Activated naive CD8-positive, alpha-beta T cell treated with anti-CD3 and anti-CD28 coated beads for 36 hours (primary cell): ENCODE results near the gene OR8D2. TPM values are rescaled to one million over a fixed set of nuclear protein-coding genes. Genes with fewer than 3 reads are reported as not detected.
"Not testable (repeated sequence)": the region's sequence is repeated elsewhere in the genome, so short reads cannot be mapped to it uniquely, and the experiment has no call there.

Source experiments
- DNase-seq: peaks from one replicate; pipeline ENCODE4 v3.0.0; 2021
- H3K27ac Mint-ChIP-seq: one replicate; pipeline ENCODE4 v1.8.0; 2022; ENCODE audit warnings: mild to moderate bottlenecking, moderate library complexity, mixed read lengths
- H3K27me3 Mint-ChIP-seq: one replicate; pipeline ENCODE4 v1.8.0; 2022; ENCODE audit warnings: mild to moderate bottlenecking, mixed read lengths
- H3K36me3 Mint-ChIP-seq: one replicate; pipeline ENCODE4 v1.8.0; 2021; ENCODE audit warnings: mild to moderate bottlenecking, mixed read lengths
- H3K4me1 Mint-ChIP-seq: one replicate; pipeline ENCODE4 v1.8.0; 2021; ENCODE audit warnings: mixed read lengths
- H3K4me3 Mint-ChIP-seq: one replicate; pipeline ENCODE4 v1.8.0; 2022; ENCODE audit warnings: mild to moderate bottlenecking, moderate library complexity, mixed read lengths
- H3K9me3 Mint-ChIP-seq: one replicate; pipeline ENCODE4 v1.8.0; 2022; ENCODE audit warnings: mixed read lengths
- total RNA-seq, 2 experiments: library from RNA; stranded (reverse); gene quantifications; one replicate each; pipeline ENCODE4 v1.2.3, GENCODE V29; 2021

The OR8D2 gene
- total RNA-seq, 2 experiments from 2014 or later, result not detected

DNA sequence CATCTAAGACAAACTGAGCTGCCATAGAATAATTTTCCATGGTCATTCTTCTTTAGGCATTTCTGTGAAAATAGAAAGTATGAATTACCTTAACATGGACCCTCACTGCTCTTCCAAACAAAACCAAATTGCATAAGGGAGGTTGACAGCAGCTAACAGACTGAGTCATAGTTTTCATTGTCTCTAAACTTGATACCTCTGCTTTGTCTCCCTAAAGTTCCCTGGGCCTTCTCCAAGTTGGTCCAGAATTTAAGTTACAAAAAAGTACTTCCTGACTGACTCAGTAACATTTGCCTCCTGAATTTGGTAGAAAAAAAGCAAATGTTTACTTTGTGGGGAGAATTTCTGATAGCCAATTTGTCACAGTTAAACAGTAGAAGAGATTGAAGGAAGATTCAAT lies 9.3 kb downstream of the OR8D2 start:
- Mint-ChIP-seq H3K9me3 (no peaks in the 10 kb centered on the region), H3K4me1 (no peaks in the 10 kb centered on the region), H3K27ac (no peak overlapping the region), H3K27me3 (peaks cover 8% of the 10 kb centered on the region), H3K4me3 (no peak overlapping the region), H3K36me3 (no peaks in the 10 kb centered on the region)
- no peak for DNase-seq

DNA sequence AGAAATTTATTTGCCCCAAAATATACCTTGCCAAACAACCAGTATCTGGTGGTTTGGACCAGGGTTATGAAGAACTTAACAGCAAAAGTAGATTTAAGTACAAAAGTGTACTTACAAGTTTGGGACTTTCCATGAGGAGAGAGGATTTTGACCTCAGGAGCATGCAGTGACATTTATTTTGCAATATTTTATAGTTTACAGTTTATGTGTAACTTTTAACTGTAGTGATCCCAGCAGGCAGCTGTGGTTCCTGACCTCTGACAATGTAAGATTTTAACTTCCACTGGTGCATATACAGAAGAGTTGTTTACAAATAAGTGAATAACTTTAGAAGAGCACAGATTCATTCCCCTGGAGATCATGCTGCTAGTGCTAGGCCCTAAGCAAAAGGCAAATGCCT lies 12.9 kb downstream of the OR8D2 start:
- Mint-ChIP-seq H3K36me3 (no peaks in the 10 kb centered on the region), H3K9me3 (no peaks in the 10 kb centered on the region), H3K4me1 (no peaks in the 10 kb centered on the region), H3K27me3 (peaks cover 12% of the 10 kb centered on the region), H3K4me3 (no peak overlapping the region), H3K27ac (no peak overlapping the region)
- DNase-seq, result no peak

DNA sequence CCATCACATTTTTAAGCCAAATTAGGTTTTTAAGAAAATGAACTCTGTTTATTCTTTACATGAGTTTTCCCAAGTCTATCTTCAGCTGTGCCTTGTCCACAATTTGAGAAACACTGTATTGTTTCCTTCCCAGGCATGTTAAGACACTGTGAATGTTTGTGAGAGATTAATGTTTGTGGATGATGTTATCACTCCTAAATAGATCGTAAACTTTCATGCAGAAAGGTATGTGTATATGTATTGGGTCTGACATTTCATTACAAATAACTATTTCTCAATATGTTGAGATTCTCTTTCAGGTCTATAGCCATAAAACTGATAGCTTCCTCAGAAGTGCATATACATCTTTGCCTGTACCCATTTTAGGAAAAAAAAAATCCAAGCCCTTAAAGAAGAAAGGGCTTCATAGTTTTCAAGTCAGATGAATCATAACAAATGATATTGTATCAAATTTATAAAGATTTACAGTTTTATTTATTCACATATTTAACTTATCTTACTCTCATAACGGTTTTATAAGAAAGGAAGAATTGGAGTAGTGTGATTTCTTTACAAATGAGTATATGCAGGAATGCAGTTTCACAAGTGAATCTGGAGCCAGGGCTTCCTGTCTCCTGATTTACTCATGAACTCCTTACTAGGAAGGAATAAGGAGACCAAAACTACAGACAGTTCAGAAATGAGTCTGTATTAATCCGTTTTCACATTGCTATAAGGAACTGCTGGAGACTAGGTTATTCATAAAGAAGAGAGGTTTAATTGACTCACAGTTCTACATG lies 17.5 kb downstream of the OR8D2 start:
- Mint-ChIP-seq H3K36me3 (no peaks in the 10 kb centered on the region), H3K27ac (no peak overlapping the region), H3K4me3 (no peak overlapping the region), H3K9me3 (peaks cover 1% of the 10 kb centered on the region), H3K4me1 (no peaks in the 10 kb centered on the region), H3K27me3 (peaks cover 12% of the 10 kb centered on the region)
- DNase-seq, result no peak

DNA sequence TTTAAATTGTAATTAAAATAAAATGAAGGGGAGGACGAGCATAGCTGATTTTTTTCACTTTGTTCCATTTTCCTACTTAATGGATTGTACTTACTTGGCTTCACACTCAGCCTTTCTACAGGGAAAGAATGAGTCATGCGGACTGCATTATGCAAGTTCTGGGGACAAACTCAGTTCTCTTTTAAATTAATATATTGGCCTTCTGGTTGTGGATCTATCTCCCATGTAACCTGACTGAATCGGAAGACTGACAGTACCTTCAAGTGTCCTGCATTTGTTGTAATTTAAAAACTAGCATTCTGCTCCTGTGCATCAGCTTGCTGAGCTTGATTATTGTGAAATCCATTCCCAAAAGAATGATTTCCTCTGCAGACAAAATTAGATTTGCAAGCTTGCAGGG lies 18.4 kb downstream of the OR8D2 start:
- no peak overlapping the region for H3K4me3 Mint-ChIP-seq
- H3K36me3 Mint-ChIP-seq, result no peaks in the 10 kb centered on the region
- DNase-seq, result no peak
- no peaks in the 10 kb centered on the region for H3K4me1 Mint-ChIP-seq
- peaks cover 1% of the 10 kb centered on the region for H3K9me3 Mint-ChIP-seq
- no peak overlapping the region for H3K27ac Mint-ChIP-seq
- H3K27me3 Mint-ChIP-seq, result peaks cover 7% of the 10 kb centered on the region

DNA sequence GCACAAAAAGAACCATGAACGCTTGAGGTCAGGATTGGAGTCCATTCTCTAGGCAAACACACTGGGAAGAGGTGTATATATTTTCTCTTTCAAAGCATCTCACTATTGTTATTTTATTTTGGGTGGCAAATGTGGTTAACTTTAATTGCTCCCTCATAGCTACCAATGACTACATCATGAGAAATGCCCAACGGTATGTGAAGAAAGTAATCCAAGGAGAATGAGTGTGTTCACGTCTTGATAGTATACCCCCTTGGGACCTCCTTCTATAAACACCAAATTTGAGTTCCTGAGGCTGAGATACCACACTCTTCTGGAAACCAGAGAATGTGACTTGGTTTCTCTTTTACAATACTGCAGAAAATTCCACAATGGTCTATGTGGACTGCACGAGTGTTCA lies 22.1 kb downstream of the OR8D2 start:
- Mint-ChIP-seq H3K27ac (no peak overlapping the region), H3K9me3 (peaks cover 1% of the 10 kb centered on the region), H3K4me3 (no peak overlapping the region), H3K27me3 (peaks cover 5% of the 10 kb centered on the region), H3K4me1 (no peaks in the 10 kb centered on the region), H3K36me3 (no peaks in the 10 kb centered on the region)
- DNase-seq, result no peak

DNA sequence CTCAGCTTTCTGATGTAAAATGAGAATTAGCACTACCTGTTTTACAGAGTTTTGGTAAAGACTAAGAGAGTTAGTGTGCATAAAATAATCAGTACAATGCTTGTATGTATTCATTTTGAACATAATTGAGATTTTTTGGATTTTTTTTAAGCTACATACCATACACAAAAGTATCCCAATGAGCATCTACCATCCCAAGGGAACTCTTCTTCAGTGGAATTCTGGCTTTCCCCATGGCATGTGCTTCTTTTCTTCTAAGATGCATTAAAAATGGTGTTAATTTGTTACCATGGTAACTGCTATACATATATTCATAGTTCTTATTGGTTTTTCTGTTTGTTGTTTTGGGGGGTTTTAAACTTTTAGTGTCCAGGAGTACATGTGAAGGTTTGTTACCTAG lies 24.0 kb downstream of the OR8D2 start:
- H3K36me3 Mint-ChIP-seq, result no peaks in the 10 kb centered on the region
- H3K9me3 Mint-ChIP-seq, result peaks cover 4% of the 10 kb centered on the region
- no peaks in the 10 kb centered on the region for H3K4me1 Mint-ChIP-seq
- no peak overlapping the region for H3K27ac Mint-ChIP-seq
- no peak overlapping the region for H3K4me3 Mint-ChIP-seq
- H3K27me3 Mint-ChIP-seq, result peaks cover 5% of the 10 kb centered on the region
- no peak for DNase-seq

DNA sequence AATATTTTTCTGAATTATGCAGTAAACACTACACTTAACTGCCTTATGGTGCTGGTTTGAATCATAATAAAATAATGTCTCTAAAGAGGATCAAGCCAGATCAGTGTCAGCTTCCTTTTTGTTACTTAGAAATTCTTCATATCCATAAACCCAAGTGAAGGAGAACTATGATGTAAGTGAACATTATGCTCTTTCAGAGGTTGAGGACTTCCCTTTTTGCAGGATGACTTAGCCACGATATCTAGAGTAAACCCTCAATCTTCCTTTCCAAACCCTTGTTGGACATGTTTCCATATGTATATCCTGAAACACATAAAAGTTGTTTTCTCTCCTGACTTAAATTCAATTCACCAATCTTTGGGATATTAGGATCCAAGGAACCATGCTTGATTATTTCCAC lies 25.3 kb downstream of the OR8D2 start:
- Mint-ChIP-seq H3K4me1 (no peaks in the 10 kb centered on the region), H3K27me3 (peaks cover 5% of the 10 kb centered on the region), H3K9me3 (peaks cover 5% of the 10 kb centered on the region), H3K36me3 (no peaks in the 10 kb centered on the region), H3K27ac (no peak overlapping the region), H3K4me3 (no peak overlapping the region)
- no peak for DNase-seq

DNA sequence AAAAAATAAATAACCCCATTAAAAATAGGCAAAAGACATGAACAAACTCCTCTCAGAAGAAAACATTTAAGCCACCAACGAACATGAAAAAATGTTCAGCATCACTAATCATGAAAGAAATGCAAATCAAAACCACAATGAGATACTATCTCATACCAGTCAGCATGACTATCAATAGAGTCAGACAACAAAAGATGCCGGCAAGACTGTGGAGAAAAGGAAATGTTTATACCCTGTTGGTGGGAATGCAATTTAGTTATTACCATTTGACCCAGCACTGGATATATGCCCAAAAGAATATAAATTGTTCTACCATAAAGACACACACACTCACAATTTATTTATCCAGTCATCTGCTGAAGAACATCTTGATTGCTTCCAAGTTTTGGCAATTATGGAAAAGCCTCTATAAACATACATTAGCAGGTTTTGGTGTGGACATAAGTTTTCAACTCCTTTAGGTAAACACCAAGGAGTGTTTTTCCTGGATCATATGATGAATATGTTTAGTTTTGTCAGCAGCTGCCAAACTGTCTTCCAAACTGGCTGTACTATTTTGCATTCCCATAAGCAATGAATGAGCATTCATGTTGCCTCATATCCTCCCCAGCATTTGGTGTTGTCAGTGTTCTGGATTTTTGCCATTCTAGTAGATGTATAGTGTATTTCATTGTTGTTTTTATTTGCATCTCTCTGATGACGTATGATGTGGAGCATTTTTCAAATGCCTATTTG lies 34.2 kb downstream of the OR8D2 start:
- peaks cover 10% of the 10 kb centered on the region for H3K9me3 Mint-ChIP-seq
- H3K4me1 Mint-ChIP-seq, result no peaks in the 10 kb centered on the region

DNA sequence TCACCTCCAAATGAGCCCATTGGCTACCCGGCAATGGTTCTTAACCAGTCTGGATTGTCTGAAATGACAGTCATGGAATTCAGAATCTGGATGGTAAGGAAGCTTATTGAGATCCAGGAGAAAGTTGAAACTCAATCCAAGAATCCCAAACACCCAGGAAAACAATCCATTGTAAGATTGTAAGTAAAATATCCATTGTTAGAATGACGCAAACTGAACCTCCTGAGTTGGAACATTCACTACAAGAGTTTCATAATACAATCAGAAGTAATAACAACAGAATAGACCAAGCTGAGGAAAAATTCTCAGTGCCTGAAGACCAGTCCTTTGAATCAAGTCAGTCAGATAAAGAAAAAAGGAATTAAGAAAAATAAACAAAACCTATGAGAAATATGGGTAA lies 41.7 kb downstream of the OR8D2 start:
- Mint-ChIP-seq H3K4me1 (peaks cover 2% of the 10 kb centered on the region), H3K36me3 (no peaks in the 10 kb centered on the region), H3K9me3 (peaks cover 2% of the 10 kb centered on the region), H3K27ac (no peak overlapping the region), H3K4me3 (no peak overlapping the region), H3K27me3 (no peaks in the 10 kb centered on the region)
- DNase-seq, result no peak

More for the DNA sequence above, 34.2 kb downstream of the OR8D2 start:
- DNase-seq, result no peak
- Mint-ChIP-seq H3K36me3 (no peaks in the 10 kb centered on the region), H3K27me3 (no peaks in the 10 kb centered on the region), H3K27ac (no peak overlapping the region), H3K4me3 (no peak overlapping the region)

DNA sequence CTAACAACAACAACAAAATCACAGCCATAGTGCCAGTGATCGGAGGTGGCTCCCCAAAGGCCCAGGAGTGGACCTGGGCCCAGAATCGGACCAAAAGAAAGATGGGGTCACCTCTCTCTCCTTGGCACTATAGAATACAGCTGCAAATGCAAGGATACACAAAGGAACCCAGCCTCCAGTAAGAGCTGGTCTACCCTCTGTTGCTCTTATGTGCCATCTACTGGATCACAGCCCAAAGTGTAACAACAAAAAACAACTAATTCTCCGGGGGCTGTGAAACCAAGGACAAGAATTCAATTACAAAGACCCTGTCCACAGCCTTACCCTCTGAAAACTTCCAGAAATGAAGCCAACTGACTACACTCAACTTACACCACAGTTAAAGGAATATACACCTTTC lies 42.2 kb downstream of the OR8D2 start:
- Mint-ChIP-seq H3K27me3 (no peaks in the 10 kb centered on the region), H3K27ac (no peak overlapping the region), H3K36me3 (no peaks in the 10 kb centered on the region), H3K9me3 (peaks cover 2% of the 10 kb centered on the region), H3K4me3 (no peak overlapping the region), H3K4me1 (peaks cover 2% of the 10 kb centered on the region)
- DNase-seq, result no peak

DNA sequence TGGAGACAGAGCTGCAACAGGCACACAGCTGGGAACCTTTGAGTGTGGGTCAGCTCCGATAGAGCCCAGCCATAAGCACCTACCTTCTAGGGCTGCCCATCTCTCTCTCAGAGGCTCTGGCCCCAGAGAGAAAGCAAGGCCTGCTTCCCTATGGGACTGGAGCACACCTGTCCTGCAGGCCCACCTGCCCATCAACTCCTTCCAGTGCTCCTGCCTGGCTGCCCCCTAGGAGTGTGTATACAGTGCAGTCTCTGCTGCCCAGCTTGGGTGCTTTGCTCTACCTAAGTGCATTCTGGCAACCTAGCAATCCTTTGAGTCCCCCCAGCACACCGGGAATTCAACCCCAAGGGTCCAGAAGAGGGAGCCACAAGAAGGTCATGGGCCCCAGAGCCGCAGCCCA lies 42.8 kb downstream of the OR8D2 start:
- Mint-ChIP-seq H3K9me3 (peaks cover 2% of the 10 kb centered on the region), H3K4me1 (peaks cover 2% of the 10 kb centered on the region), H3K4me3 (no peak overlapping the region), H3K36me3 (no peaks in the 10 kb centered on the region), H3K27ac (no peak overlapping the region), H3K27me3 (no peaks in the 10 kb centered on the region)
- DNase-seq, result no peak

DNA sequence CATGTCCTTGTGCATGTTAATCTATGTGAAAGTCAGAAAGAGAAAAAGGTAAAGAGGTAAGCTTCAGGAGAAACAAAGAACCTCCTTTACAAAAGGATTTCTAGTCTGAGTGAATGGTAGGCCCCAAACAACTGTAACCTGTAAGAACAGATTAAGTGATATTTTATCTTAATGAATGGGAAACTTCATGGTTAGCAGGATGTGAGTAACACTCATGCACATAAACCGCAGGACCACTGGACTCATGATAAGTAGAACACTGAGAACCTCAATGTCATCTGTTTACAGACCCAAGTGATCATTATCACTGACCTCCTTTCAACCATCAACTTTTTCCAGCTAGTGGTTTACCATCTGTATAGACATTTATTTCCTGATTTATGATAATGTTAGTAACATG lies 43.9 kb downstream of the OR8D2 start:
- Mint-ChIP-seq H3K4me3 (no peak overlapping the region), H3K27me3 (peaks cover 2% of the 10 kb centered on the region), H3K36me3 (no peaks in the 10 kb centered on the region), H3K4me1 (peaks cover 2% of the 10 kb centered on the region), H3K27ac (no peak overlapping the region), H3K9me3 (peaks cover 2% of the 10 kb centered on the region)
- DNase-seq, result no peak

DNA sequence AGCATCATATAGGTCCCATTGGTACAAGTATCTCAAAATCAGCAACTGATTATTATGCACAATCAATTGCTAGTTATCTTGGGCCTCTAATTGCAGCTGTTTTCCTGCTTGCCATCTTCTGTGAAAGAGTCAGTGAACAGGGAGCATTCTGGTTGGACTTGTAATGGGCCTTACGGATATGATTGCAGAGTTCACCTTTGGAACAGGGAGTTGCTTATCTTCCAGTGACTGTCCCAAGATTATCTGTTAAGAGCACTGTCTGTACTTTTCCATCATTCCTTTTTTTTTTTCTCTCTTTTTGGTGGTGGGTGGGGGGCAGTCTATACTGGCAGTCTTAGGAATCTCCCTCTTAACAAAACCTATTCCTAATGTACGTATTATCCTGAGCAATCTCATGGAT lies 46.0 kb downstream of the OR8D2 start:
- no peak for DNase-seq
- Mint-ChIP-seq H3K4me1 (peaks cover 2% of the 10 kb centered on the region), H3K9me3 (no peaks in the 10 kb centered on the region), H3K27me3 (peaks cover 4% of the 10 kb centered on the region), H3K4me3 (no peak overlapping the region), H3K27ac (no peak overlapping the region), H3K36me3 (no peaks in the 10 kb centered on the region)

DNA sequence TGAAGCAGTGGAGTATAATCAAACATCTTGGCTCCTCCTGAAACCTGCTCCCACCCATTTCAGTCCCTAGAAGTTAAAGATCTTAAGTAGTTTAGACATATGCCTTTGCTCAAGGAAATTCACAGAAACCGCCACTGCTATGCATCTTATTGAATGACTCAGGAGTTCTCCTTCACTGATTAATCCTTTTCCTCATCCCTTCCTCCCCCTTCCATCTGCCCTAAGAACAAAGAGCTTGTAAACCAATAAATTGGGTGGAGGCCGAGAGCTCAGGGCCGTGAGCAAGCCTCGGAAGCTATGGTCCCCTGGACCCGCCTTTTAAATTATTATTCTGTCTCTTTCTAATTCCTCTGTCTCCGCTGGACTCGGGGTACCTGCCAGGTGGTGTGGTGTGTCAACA lies 49.1 kb downstream of the OR8D2 start:
- not testable (repeated sequence) for H3K9me3 Mint-ChIP-seq, H3K4me3 Mint-ChIP-seq, H3K36me3 Mint-ChIP-seq, H3K27ac Mint-ChIP-seq, DNase-seq, H3K27me3 Mint-ChIP-seq, H3K4me1 Mint-ChIP-seq
